GM18520 (cell line): ENCODE measurements around the gene TMEM132E.

Experiments
- ATAC-seq: cut with Tn5 transposase; IDR thresholded peaks from one replicate; pipeline ENCODE4 v1.9.1; 2021; ENCODE audit not compliant: unreplicated experiment

TMEM132E gene

GRCh38 chr17:34567691-34568465 lies 11.5 kb upstream of the TMEM132E start:
- no peak for ATAC-seq

GRCh38 chr17:34568953-34569352 lies 10.4 kb upstream of the TMEM132E start:
- ATAC-seq: no peak

DNA sequence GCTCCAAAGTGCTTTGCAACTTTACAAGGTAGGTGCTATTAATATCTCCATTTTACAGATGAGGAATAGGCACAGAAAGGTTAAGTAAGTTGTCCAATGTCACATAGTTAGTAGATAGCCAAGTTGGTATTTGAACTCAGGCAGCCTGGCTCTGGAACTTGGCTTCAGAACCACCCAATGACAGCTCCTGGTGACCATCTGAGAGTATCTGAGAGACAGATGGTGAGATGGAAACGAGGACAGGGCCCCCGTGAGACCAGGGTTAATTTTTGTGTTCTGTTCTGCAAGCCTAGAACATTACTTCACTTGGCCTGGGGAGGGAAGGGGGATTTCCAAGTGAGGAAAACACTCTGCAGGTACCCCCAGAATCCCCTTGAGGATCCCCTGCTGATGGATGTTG lies 9.8 kb upstream of the TMEM132E start:
- ATAC-seq: no peak

- ATAC-seq: no peak
Measured at GRCh38 chr17:34570506-34570905, 8.9 kb upstream of the TMEM132E start.

- no peak for ATAC-seq
Measured at GRCh38 chr17:34571428-34572130, 7.8 kb upstream of the TMEM132E start.

GRCh38 chr17:34572483-34572882 lies 6.9 kb upstream of the TMEM132E start:
- ATAC-seq: no peak

DNA sequence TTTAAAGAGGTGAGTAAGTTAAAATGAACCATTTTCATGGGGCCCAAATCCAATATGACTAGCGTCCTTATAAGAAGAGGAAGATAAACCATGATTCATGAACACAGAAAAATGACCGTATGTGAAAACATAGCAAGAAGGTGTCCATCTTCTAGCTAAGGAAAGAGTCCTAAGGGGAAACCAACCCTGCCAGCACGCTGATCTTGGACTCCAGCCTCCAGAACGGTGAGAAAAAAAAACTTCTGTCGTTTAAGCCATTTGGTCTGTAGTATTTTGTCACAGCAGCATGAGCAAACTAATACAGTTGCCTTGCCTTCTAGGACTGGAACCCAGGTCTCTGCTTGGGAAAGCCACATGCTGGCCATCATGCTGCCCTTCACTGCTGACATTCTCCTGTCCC lies 4.2 kb upstream of the TMEM132E start:
- ATAC-seq: no peak

- no peak for ATAC-seq
Measured at GRCh38 chr17:34578016-34578415, 1.4 kb upstream of the TMEM132E start.

- no peak for ATAC-seq
Measured at GRCh38 chr17:34578656-34579016, 746 bp upstream of the TMEM132E start.

GRCh38 chr17:34579979-34580684 lies 750 bp downstream of the TMEM132E start:
- no peak for ATAC-seq

DNA sequence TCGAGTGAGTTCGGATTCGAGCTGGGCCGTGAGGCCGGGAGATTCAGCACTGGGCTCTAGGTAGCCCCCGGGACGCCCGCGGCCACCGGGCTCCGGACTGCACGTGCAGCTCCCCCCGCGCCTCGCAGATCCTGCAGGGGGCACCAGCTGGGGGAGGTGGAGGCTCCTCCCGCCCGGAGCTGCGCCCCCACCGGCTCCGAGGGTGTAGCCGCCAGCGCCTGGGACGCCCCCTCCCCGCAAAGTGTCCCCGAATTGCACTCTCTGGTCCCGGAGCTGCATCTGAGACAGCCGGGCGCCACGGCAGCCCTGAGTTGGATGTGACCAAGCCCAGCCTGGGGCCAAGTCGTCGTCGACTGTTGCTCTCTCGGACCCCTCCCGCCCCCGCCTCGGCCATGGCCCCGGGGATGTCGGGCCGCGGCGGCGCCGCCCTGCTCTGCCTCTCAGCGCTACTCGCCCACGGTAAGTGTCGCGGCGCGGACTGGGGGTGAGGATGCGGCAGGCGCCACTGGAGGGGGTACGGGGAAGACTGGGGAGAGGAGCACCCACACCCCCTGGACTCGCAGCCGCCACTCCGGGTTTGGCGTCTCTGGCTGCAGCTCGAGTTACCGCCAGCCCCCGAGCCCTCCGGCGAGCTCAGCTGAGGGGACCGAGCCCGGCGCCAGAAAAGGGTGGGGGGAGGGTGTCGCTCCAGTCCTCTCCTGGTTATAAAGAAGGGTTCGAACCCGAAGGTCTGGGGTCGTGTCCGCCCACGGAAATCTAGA lies 1.5 kb downstream of the TMEM132E start:
- ATAC-seq: no peak

- no peak for ATAC-seq
Measured at GRCh38 chr17:34581446-34582184, 2.2 kb downstream of the TMEM132E start.

DNA sequence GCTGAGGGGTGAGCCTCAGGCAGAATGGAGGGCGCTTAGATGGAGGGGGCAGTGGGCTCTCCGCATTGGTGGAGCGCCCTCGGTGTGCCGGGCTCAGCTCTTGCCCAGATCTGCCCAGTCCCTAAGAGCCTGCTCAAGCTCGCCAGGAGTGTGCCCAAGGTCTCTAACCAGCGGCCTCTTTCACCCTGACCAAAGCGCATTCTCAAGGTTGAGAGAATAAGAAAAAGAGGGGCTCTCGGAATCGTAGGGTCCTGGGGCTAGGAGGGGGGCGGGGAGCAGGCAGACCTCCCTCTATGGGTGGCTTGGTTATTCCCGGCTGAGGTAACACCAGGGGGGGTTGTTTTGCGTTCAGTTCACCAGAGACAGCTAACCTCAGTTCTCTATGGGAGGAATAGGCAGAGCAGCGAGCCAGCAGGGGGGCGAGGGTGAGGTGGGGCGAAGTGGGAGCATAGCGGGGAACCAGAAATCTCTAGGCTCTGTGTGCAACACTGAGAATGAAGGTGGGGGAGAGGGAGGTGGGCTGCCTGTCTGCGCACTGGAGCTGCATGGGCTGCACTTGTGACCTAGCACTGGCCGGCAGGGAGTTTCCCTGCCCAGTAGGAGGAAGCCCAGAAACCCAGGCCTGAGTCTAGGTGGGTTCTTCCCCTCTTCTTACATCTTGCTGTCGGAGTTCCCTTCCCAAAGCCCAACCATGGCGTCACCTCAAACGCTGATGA lies 3.0 kb downstream of the TMEM132E start:
- no peak for ATAC-seq

GRCh38 chr17:34582901-34583245 lies 3.5 kb downstream of the TMEM132E start:
- ATAC-seq: no peak

DNA sequence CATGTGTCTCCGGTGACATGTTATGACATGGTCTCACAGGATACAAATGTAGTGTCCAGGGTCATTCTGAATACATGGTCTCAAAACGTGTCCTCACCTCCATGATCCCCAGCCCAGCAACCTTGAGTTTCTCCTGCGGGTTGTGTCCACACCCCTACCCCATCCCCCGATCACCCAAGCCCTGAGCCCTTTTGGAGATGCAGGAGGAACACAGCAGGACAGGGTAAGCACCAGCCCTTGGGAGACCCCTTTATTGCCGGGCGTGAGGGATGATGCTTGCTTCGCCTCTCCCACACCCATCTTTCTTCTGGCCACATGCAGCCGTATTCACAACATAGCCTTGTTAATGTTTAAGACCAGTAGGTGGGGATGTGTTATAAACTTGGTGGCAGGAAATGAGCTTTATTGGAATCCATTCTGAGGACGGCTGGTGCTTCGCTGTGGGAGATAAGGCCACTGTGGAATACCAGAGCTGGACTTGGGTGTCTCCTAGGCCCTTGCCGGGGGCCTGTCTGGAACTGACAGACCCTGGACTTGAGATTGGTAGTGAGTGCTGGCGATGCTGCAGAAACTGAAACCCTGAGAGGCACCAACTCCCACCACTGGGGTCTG lies 5.5 kb downstream of the TMEM132E start:
- no peak for ATAC-seq

DNA sequence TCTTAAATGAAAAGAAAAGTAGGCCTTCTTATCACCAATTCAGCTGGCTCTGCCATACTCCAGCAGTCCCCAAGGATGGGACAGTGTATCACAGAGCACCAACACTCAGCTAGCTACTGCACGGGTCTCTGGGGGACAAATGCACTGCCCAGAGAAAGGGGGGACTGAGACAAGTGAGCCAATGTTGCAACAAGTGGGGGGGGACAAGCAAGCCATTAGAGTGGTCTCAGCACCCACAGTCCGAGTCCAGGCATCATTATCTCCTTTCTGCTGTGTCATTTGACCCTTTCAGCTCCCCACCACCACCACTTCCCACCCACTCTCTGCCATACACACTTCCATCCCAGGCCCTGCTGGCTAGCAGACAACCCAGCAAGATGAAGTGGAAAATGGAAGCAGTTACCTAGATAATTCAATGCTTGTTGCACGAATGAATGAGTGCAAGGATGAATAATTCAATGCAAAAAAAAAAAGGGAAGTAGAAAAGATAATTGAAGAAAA lies 7.0 kb downstream of the TMEM132E start:
- ATAC-seq: no peak

DNA sequence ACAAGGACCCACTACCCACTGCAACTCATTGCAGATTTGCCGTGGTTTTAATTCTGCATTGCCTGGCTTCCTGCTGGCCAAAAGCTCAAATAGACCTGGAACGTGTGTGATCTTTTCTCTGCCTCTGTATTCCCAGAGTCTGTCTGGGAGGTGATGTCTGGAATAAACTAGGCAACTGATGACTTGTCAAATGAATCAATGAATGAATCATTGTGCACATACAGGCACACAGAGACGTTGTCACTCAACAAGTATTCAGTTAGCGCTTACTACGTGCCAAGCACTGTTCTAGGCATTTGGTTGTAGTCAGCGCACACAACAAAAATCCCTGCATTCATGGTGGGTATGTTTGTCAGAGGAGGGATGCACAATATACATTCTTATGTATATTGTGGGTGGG lies 8.9 kb downstream of the TMEM132E start:
- no peak for ATAC-seq

DNA sequence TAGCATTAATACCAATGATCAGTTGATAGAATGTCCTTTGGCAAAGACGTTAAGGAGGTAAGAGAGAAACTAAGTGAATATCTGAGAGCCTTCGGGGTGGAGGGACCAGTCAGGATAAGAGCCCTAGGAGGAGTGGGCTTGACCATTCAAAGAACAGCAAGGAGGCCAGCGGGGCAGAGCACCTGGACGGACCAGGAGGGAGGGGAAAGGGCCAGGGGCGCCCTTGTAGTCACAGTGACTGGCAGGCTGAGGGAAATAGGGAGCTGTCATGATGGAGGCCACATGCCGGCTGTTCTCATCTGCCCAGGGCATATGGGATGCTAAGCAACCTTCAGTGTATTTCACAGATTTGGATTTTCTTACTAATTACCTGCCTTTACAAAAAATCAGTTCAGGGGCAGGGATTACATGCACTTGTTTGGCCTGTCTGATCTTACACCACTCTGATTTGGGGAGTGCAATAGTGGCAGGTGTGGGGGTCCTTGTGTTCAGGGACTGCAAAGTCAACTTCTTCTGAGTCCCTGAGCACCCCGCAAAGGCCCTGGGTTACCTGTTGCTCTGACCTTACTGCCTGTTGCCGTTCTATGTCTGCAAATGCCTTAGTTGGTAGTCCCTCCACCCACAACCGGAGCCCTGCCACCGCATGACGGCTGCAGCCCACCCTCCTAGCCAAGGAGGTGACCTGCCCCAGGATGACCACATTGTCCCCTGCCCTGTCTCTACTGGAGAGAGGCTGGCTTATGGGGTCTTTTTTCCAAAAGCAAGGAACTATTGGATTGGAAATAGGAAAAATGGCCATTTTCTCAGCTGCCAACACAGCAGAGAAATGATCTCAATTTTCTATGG lies 10.0 kb downstream of the TMEM132E start:
- no peak for ATAC-seq

DNA sequence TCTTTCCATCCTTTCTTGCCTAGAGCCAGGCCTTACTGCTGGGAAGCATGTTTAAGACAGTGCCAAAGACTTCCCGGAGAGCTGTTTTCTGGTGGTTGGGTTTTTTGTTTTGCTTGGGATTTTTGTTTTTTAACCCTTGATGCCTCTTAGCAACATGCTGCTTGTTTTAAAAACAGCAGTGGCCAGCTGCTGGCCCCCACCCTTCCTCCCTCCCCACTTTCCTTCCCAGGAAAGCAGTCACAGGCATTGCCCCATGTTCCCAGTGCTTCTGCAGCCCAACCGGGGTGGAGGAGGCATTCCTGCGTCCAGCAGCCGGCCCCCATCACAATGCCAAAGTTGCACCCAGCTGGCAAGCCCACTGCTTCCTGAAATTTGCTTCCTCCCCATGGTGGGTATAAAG lies 12.6 kb downstream of the TMEM132E start:
- no peak for ATAC-seq
